Endothelial cell (in vitro differentiated cells): ENCODE results near the gene ADAMTS18. TPM values are rescaled to one million over a fixed set of nuclear protein-coding genes. Genes with fewer than 3 reads are reported as not detected.

Source experiments
- DNase-seq: peaks from one replicate; pipeline ENCODE4 v3.0.0; 2021; ENCODE audit warnings: low spot score
- H3K27ac Mint-ChIP-seq: one replicate; pipeline ENCODE4 v1.8.0; 2021; ENCODE audit warnings: mixed read lengths, inconsistent platforms; ENCODE audit not compliant: unreplicated experiment
- H3K27me3 Mint-ChIP-seq: one replicate; pipeline ENCODE4 v1.8.0; 2021; ENCODE audit warnings: mild to moderate bottlenecking, moderate library complexity, mixed read lengths, inconsistent platforms; ENCODE audit not compliant: unreplicated experiment
- H3K36me3 Mint-ChIP-seq: one replicate; pipeline ENCODE4 v1.8.0; 2021; ENCODE audit warnings: mild to moderate bottlenecking, low read depth, mixed read lengths, inconsistent platforms; ENCODE audit not compliant: unreplicated experiment
- H3K4me1 Mint-ChIP-seq: one replicate; pipeline ENCODE4 v1.8.0; 2021; ENCODE audit warnings: mild to moderate bottlenecking, mixed read lengths, inconsistent platforms; ENCODE audit not compliant: unreplicated experiment
- H3K4me3 Mint-ChIP-seq: one replicate; pipeline ENCODE4 v1.8.0; 2021; ENCODE audit warnings: mild to moderate bottlenecking, mixed read lengths, inconsistent platforms; ENCODE audit not compliant: unreplicated experiment
- H3K9me3 Mint-ChIP-seq: one replicate; pipeline ENCODE4 v1.8.0; 2021; ENCODE audit warnings: mixed read lengths, inconsistent platforms; ENCODE audit not compliant: unreplicated experiment
- CTCF ChIP-seq: fragments of 200-600 bp; sonication (generic); IDR thresholded peaks from one replicate; pipeline ENCODE4 v1.5.0; 2021; ENCODE audit warnings: antibody characterized with exemption; ENCODE audit not compliant: unreplicated experiment
- total RNA-seq: library from RNA; stranded (reverse); fragmentation: NEBNext Ultra II Directional; extraction: Animal tissue kit (Norgen Biotek cat#: 25700); gene quantifications from one replicate; pipeline ENCODE4 v1.2.1, GENCODE V29; 2021; ENCODE audit not compliant: unreplicated experiment

Gene ADAMTS18
- total RNA-seq, 1 donor from 2014 or later, result 0.69 TPM

GRCh38 chr16:77308163-77308561 lies 126.7 kb downstream of the ADAMTS18 start:
- no peaks in the 10 kb centered on the region for H3K36me3 Mint-ChIP-seq
- H3K27ac Mint-ChIP-seq, result no peak overlapping the region
- no peaks in the 10 kb centered on the region for H3K27me3 Mint-ChIP-seq
- H3K4me3 Mint-ChIP-seq, result no peak overlapping the region
- DNase-seq, result no peak
- no peak for TF ChIP-seq CTCF
- H3K9me3 Mint-ChIP-seq, result no peaks in the 10 kb centered on the region
- no peaks in the 10 kb centered on the region for H3K4me1 Mint-ChIP-seq

GRCh38 chr16:77307426-77308162 lies 127.2 kb downstream of the ADAMTS18 start:
- Mint-ChIP-seq H3K4me1 (no peaks in the 10 kb centered on the region), H3K9me3 (no peaks in the 10 kb centered on the region), H3K36me3 (no peaks in the 10 kb centered on the region), H3K27ac (no peak overlapping the region), H3K4me3 (no peak overlapping the region), H3K27me3 (no peaks in the 10 kb centered on the region)
- no peak for DNase-seq
- no peak for TF ChIP-seq CTCF

- Mint-ChIP-seq H3K9me3 (no peaks in the 10 kb centered on the region), H3K36me3 (no peaks in the 10 kb centered on the region), H3K27me3 (no peaks in the 10 kb centered on the region), H3K4me1 (no peaks in the 10 kb centered on the region), H3K27ac (no peak overlapping the region), H3K4me3 (no peak overlapping the region)
- TF ChIP-seq CTCF, result no peak
- no peak for DNase-seq
Measured at GRCh38 chr16:77306075-77306474, 128.8 kb downstream of the ADAMTS18 start.

GRCh38 chr16:77304877-77305276 lies 130.0 kb downstream of the ADAMTS18 start:
- Mint-ChIP-seq H3K4me1 (no peaks in the 10 kb centered on the region), H3K27ac (no peak overlapping the region), H3K27me3 (no peaks in the 10 kb centered on the region), H3K36me3 (no peaks in the 10 kb centered on the region), H3K4me3 (no peak overlapping the region), H3K9me3 (no peaks in the 10 kb centered on the region)
- DNase-seq, result no peak
- TF ChIP-seq CTCF, result no peak

GRCh38 chr16:77304134-77304533 lies 130.7 kb downstream of the ADAMTS18 start:
- H3K4me3 Mint-ChIP-seq, result no peak overlapping the region
- H3K36me3 Mint-ChIP-seq, result no peaks in the 10 kb centered on the region
- DNase-seq, result no peak
- no peaks in the 10 kb centered on the region for H3K9me3 Mint-ChIP-seq
- no peaks in the 10 kb centered on the region for H3K27me3 Mint-ChIP-seq
- TF ChIP-seq CTCF, result no peak
- H3K27ac Mint-ChIP-seq, result no peak overlapping the region
- peaks cover 5% of the 10 kb centered on the region for H3K4me1 Mint-ChIP-seq
